Upper lobe of left lung (tissue), 6 donors: ENCODE measurements around the gene APOE. TPM values are rescaled to one million over a fixed set of nuclear protein-coding genes. Genes with fewer than 3 reads are reported as not detected.
A peak's percentile ranks its signal among the peaks of the same experiment; 100 is the strongest.
"Not testable (repeated sequence)": the region's sequence is repeated elsewhere in the genome, so short reads cannot be mapped to it uniquely, and the experiment has no call there.

Source experiments
- ATAC-seq, 2 donors: fragments of 200-7000 bp; cut with Tn5 transposase; one replicate each; pipeline ENCODE4 v1.9.1; 2022; ENCODE audit warnings: mild to moderate bottlenecking in 2 of 2, moderate library complexity in 2 of 2; ENCODE audit not compliant: low FRiP score in 2 of 2
- DNase-seq, 2 donors: peaks; one replicate each; pipeline ENCODE4 v3.0.0-alpha.2; 2019 to 2020
- H3K27ac ChIP-seq, 4 donors: fragments of 200-600 bp; sonication (generic); one replicate each; pipeline ENCODE4 v1.5.1; 2016 to 2019
- H3K27me3 ChIP-seq, 4 donors: fragments of 200-600 bp; sonication (generic); one replicate each; pipeline ENCODE4 v1.5.1; 2017 to 2019
- H3K36me3 ChIP-seq, 4 donors: fragments of 200-600 bp; sonication (generic); one replicate each; pipeline ENCODE4 v1.5.1; 2016 to 2019
- H3K4me1 ChIP-seq, 4 donors: fragments of 200-600 bp; sonication (generic); one replicate each; pipeline ENCODE4 v1.5.1; 2018 to 2019
- H3K4me3 ChIP-seq, 4 donors: fragments of 200-600 bp; sonication (generic); one replicate each; pipeline ENCODE4 v1.5.1; 2017 to 2019; ENCODE audit warnings: mild to moderate bottlenecking in 2 of 4, moderate library complexity in 1 of 4
- H3K9me3 ChIP-seq, 4 donors: fragments of 200-600 bp; sonication (generic); one replicate each; pipeline ENCODE4 v1.5.1; 2018 to 2019
- CTCF ChIP-seq, 6 experiments: fragments of 450-650 bp in 4 of 6; fragments of 200-600 bp in 2 of 6; sonication (generic) in 2 of 6; IDR thresholded peaks; one replicate each; pipeline ENCODE4 v1.5.1; 2016 to 2019; ENCODE audit warnings: antibody characterized with exemption in 6 of 6
- EP300 ChIP-seq, 4 donors: sonication (generic); formaldehyde crosslinking; IDR thresholded peaks; one replicate each; pipeline ENCODE4 v1.5.1; 2017; ENCODE audit warnings: antibody characterized with exemption in 4 of 4, control low read depth in 2 of 4
- POLR2A ChIP-seq, 4 donors: fragments of 450-650 bp; IDR thresholded peaks; one replicate each; pipeline ENCODE4 v1.5.1; 2016 to 2017; ENCODE audit warnings: antibody characterized with exemption in 4 of 4, mild to moderate bottlenecking in 2 of 4
- POLR2AphosphoS5 ChIP-seq, 2 donors: sonication (generic); formaldehyde crosslinking; IDR thresholded peaks; one replicate each; pipeline ENCODE4 v1.5.1; 2017; ENCODE audit warnings: antibody characterized with exemption in 2 of 2
- WGBS, 2 donors: methylation state at CpG; one replicate each; pipeline ENCODE4 v1.1.5; 2017 to 2018; 5-methylcytosine and 5-hydroxymethylcytosine counted together
- total RNA-seq, 6 donors: library from RNA; depleted of rRNA in 4 of 6; stranded (reverse); fragments of >200 nt in 4 of 6; gene quantifications; one replicate each; pipeline versions ENCODE4 v1.1.0 to v1.2.1, GENCODE V29; 2016 to 2021
- donor health status: DM: no; HTN: no; CAD: no; lungs with moderate emphysema.
- donor health status: DM: no; HTN: yes; CAD: no; lungs with severe emphysema.

APOE gene
- total RNA-seq, 6 donors from 2014 or later, result 256 to 1,773 (median 644) TPM

GRCh38 chr19:44908074-44908835 lies 2.7 kb downstream of the APOE start:
- Histone ChIP-seq H3K4me1 (peaks cover 8 to 40% (median 17%) of the 10 kb centered on the region in 4 donors), H3K36me3 (peaks cover 0 to 1% (median under 1%) of the 10 kb centered on the region in 4 donors), H3K27me3 (peaks cover 0 to 15% (median 3%) of the 10 kb centered on the region in 4 donors), H3K9me3 (no peaks in the 10 kb centered on the region), H3K27ac (peak overlapping the region in 1 of 4 donors; percentile 15), H3K4me3 (peak overlapping the region in 1 of 4 donors; percentile 47)
- no peak for TF ChIP-seq CTCF (IDR thresholded peaks at IDR 0.05)
- TF ChIP-seq EP300 (IDR thresholded peaks at IDR 0.05), result no peak
- no peak for TF ChIP-seq POLR2A (IDR thresholded peaks at IDR 0.05)
- no peak for TF ChIP-seq POLR2AphosphoS5 (IDR thresholded peaks at IDR 0.05)
- no peak for DNase-seq
- no peak for ATAC-seq
- WGBS, 2 donors, result 93 to 95% methylated on average over 37 to 46 of the region's 46 CpGs

DNA sequence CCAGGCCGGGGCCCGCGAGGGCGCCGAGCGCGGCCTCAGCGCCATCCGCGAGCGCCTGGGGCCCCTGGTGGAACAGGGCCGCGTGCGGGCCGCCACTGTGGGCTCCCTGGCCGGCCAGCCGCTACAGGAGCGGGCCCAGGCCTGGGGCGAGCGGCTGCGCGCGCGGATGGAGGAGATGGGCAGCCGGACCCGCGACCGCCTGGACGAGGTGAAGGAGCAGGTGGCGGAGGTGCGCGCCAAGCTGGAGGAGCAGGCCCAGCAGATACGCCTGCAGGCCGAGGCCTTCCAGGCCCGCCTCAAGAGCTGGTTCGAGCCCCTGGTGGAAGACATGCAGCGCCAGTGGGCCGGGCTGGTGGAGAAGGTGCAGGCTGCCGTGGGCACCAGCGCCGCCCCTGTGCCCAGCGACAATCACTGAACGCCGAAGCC lies 3.3 kb downstream of the APOE start:
- no peaks in the 10 kb centered on the region for H3K36me3 ChIP-seq
- H3K27me3 ChIP-seq, result peaks cover 0 to 15% (median 3%) of the 10 kb centered on the region in 4 donors
- H3K4me3 ChIP-seq, result no peak overlapping the region
- peak in 1 of 2 donors; percentile 83 for DNase-seq
- H3K4me1 ChIP-seq, result peaks cover 8 to 34% (median 18%) of the 10 kb centered on the region in 4 donors
- H3K27ac ChIP-seq, result no peak overlapping the region
- H3K9me3 ChIP-seq, result no peaks in the 10 kb centered on the region
- TF ChIP-seq POLR2AphosphoS5 (IDR thresholded peaks at IDR 0.05) (no peak), POLR2A (IDR thresholded peaks at IDR 0.05) (peak in 1 of 4 donors; percentile 21)
- WGBS, 2 donors, result 90 to 95% methylated on average over 2 to 42 of the region's 44 CpGs
- no peak for ATAC-seq

DNA sequence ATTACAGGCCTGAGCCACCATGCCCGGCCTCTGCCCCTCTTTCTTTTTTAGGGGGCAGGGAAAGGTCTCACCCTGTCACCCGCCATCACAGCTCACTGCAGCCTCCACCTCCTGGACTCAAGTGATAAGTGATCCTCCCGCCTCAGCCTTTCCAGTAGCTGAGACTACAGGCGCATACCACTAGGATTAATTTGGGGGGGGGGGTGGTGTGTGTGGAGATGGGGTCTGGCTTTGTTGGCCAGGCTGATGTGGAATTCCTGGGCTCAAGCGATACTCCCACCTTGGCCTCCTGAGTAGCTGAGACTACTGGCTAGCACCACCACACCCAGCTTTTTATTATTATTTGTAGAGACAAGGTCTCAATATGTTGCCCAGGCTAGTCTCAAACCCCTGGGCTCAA lies 4.2 kb downstream of the APOE start:
- TF ChIP-seq EP300 (IDR thresholded peaks at IDR 0.05) (no peak), CTCF (IDR thresholded peaks at IDR 0.05) (no peak), POLR2AphosphoS5 (IDR thresholded peaks at IDR 0.05) (no peak), POLR2A (IDR thresholded peaks at IDR 0.05) (no peak)
- Histone ChIP-seq H3K27ac (peak overlapping the region in 1 of 4 donors; percentile 5), H3K27me3 (peaks cover 0 to 12% (median 3%) of the 10 kb centered on the region in 4 donors), H3K4me1 (peaks cover 8 to 41% (median 24%) of the 10 kb centered on the region in 4 donors), H3K36me3 (no peaks in the 10 kb centered on the region), H3K4me3 (peak overlapping the region in 1 of 4 donors; percentile 3), H3K9me3 (no peaks in the 10 kb centered on the region)
- no peak for DNase-seq
- 83 to 84% methylated on average over 3 to 5 of the region's 5 CpGs for WGBS, 2 donors
- ATAC-seq, result no peak

GRCh38 chr19:44911896-44912295 lies 6.3 kb downstream of the APOE start:
- ATAC-seq, H3K36me3 ChIP-seq, H3K4me3 ChIP-seq, H3K27me3 ChIP-seq, H3K9me3 ChIP-seq, DNase-seq: not testable (repeated sequence)
- 95 to 98% methylated on average over 6 of the region's 6 CpGs for WGBS, 2 donors
- peaks cover 2 to 20% (median 20%) of the 10 kb centered on the region in 4 donors for H3K4me1 ChIP-seq
- peak overlapping the region in 1 of 4 donors; percentile 80 for H3K27ac ChIP-seq

- no peak for TF ChIP-seq EP300 (IDR thresholded peaks at IDR 0.05)
- TF ChIP-seq POLR2A (IDR thresholded peaks at IDR 0.05), result no peak
- no peak for TF ChIP-seq POLR2AphosphoS5 (IDR thresholded peaks at IDR 0.05)
- no peak for TF ChIP-seq CTCF (IDR thresholded peaks at IDR 0.05)
- Histone ChIP-seq H3K27ac (peak overlapping the region in 2 of 4 donors; percentile 23 to 80), H3K9me3 (no peaks in the 10 kb centered on the region), H3K4me3 (no peak overlapping the region), H3K4me1 (peaks cover 2 to 20% (median 20%) of the 10 kb centered on the region in 4 donors), H3K36me3 (no peaks in the 10 kb centered on the region), H3K27me3 (no peaks in the 10 kb centered on the region)
- WGBS, 2 donors, result 42 to 46% methylated on average over 4 to 6 of the region's 6 CpGs
- peak in 1 of 2 donors; percentile 1 for ATAC-seq
- DNase-seq, result peak in 1 of 2 donors; percentile 68
Observed at GRCh38 chr19:44912854-44913253, 7.3 kb downstream of the APOE start.

- H3K27me3 ChIP-seq, DNase-seq, H3K36me3 ChIP-seq, ATAC-seq, H3K9me3 ChIP-seq: not testable (repeated sequence)
- Histone ChIP-seq H3K4me1 (peaks cover 2 to 20% (median 20%) of the 10 kb centered on the region in 4 donors), H3K27ac (peak overlapping the region in 3 of 4 donors; percentile 48 to 81 (median 80)), H3K4me3 (peak overlapping the region in 3 of 4 donors; percentile 45 to 58 (median 55))
- WGBS, 2 donors, result 50 to 55% methylated on average over 23 of the region's 23 CpGs
Observed at GRCh38 chr19:44913512-44914432, 8.2 kb downstream of the APOE start.
